PC-9 (cell line): Measurements from ENCODE around the gene NOCT.

Experiments used
- EZH2 ChIP-seq: fragments of 200-600 bp; sonication (generic); IDR thresholded peaks from 2 replicates; pipeline ENCODE4 v1.8.0; 2017; ENCODE audit warnings: antibody characterized with exemption, low read depth
- TF ChIP-seq, protein P1 (sequence below): fragments of 200-600 bp; sonication (generic); conservative IDR thresholded peaks from 2 replicates; pipeline ENCODE4 v1.6.1; 2017; ENCODE audit warnings: mixed run types, antibody characterized with exemption, mild to moderate bottlenecking, moderate library complexity

DNA sequence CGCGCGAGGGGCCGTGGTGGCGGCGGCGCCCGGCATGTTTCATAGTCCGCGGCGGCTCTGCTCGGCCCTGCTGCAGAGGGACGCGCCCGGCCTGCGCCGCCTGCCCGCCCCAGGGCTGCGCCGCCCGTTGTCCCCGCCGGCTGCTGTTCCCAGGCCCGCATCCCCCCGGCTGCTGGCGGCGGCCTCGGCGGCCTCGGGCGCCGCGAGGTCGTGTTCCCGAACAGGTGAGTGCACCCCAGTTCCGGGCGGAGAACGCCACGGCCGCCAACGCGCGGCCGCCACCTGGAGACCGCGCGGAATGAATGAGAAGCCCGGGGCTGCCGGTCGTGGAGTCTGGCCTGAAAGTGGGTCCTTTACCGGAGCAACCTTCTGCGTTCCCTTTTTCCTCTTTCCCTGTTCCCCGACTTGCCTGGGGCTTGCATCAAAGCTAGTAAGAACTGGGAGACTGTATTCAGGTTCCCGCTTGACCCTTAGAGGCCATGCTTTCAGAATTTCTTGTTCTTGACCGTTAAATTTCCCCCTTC lies 429 bp downstream of the NOCT start:
- TF ChIP-seq EZH2: no peak
- TF ChIP-seq, protein P1, sequence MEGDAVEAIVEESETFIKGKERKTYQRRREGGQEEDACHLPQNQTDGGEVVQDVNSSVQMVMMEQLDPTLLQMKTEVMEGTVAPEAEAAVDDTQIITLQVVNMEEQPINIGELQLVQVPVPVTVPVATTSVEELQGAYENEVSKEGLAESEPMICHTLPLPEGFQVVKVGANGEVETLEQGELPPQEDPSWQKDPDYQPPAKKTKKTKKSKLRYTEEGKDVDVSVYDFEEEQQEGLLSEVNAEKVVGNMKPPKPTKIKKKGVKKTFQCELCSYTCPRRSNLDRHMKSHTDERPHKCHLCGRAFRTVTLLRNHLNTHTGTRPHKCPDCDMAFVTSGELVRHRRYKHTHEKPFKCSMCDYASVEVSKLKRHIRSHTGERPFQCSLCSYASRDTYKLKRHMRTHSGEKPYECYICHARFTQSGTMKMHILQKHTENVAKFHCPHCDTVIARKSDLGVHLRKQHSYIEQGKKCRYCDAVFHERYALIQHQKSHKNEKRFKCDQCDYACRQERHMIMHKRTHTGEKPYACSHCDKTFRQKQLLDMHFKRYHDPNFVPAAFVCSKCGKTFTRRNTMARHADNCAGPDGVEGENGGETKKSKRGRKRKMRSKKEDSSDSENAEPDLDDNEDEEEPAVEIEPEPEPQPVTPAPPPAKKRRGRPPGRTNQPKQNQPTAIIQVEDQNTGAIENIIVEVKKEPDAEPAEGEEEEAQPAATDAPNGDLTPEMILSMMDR: no peak
